Measurements from ENCODE around the gene KDM6A. TPM values are rescaled to one million over a fixed set of nuclear protein-coding genes. Genes with fewer than 3 reads are reported as not detected.

Gene KDM6A
- total RNA-seq, 6 donors from 2014 or later = 19.9 to 62.0 (median 26.6) TPM

DNA sequence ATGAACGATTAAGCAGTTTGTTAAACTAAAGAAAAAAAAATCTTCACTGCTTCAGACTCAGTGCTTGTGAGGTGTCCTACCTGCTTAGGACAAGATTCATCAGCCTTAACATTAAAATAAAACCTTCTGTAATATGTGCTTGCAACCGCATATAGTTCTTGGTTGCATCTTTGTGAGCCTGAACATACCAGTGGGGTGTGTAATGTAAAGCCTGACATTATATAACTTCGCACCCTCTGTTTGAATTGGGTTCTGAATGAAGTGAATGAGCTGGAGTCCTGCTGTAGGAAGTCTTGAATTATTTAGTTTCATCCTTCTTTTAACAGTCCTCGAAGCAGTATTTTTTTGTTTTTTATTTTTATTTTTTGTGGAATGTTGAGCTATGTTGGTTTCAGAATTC, 3.1 kb downstream of the KDM6A start:
- no peaks in the 10 kb centered on the region for H3K27me3 ChIP-seq
- TF ChIP-seq POLR2A (IDR thresholded peaks at IDR 0.05) = no peak
- no peak for TF ChIP-seq EP300 (IDR thresholded peaks at IDR 0.05)
- TF ChIP-seq CTCF (IDR thresholded peaks at IDR 0.05) = no peak
- H3K36me3 ChIP-seq = no peaks in the 10 kb centered on the region
- H3K4me3 ChIP-seq = peak overlapping the region in 2 of 4 donors; percentile 75 to 79
- ATAC-seq (ENCODE audit: low FRiP score in 2 of 2) (no peak), DNase-seq (no peak)
- no peaks in the 10 kb centered on the region for H3K9me3 ChIP-seq
- 14 to 32% methylated on average over 4 of the region's 4 CpGs for WGBS, 2 donors
- H3K4me1 ChIP-seq = peaks cover 2 to 44% (median 23%) of the 10 kb centered on the region in 4 donors
- H3K27ac ChIP-seq = peak overlapping the region in 1 of 4 donors; percentile 99

- Histone ChIP-seq H3K27ac (no peak overlapping the region), H3K9me3 (no peaks in the 10 kb centered on the region), H3K4me3 (no peak overlapping the region), H3K27me3 (no peaks in the 10 kb centered on the region), H3K4me1 (peaks cover 2 to 45% (median 22%) of the 10 kb centered on the region in 4 donors), H3K36me3 (no peaks in the 10 kb centered on the region)
- ATAC-seq (ENCODE audit: low FRiP score in 2 of 2) (no peak), DNase-seq (no peak)
- TF ChIP-seq EP300 (IDR thresholded peaks at IDR 0.05) (no peak), POLR2A (IDR thresholded peaks at IDR 0.05) (no peak), CTCF (IDR thresholded peaks at IDR 0.05) (no peak), POLR2AphosphoS5 (IDR thresholded peaks at IDR 0.05) (no peak)
- WGBS, 2 donors = 83 to 90% methylated on average over 19 of the region's 19 CpGs
These were observed 3.8 kb downstream of the KDM6A start for GRCh38 chrX:44876767-44877166.

DNA sequence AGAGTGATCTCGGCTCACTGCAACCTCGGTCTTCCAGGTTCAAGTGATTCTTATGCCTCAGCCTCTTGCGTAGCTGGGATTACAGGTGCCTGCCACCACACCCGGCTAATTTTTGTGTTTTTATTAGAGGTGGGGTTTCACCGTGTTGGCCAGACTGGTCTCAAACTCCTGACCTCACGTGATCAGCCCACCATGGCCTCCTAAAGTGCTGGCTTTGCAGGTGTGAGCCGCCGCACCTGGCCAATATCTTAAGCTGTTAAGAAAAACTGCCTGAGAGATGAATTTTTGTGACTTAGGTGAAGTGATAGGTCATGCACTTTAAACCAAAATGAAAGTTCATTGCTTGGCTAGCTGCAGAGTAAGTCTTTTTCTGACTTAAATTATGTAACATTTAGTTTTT, 5.8 kb downstream of the KDM6A start:
- no peak overlapping the region for H3K27ac ChIP-seq
- H3K4me3 ChIP-seq = no peak overlapping the region
- TF ChIP-seq POLR2A (IDR thresholded peaks at IDR 0.05) (no peak), EP300 (IDR thresholded peaks at IDR 0.05) (no peak), CTCF (IDR thresholded peaks at IDR 0.05) (no peak), POLR2AphosphoS5 (IDR thresholded peaks at IDR 0.05) (no peak)
- no peaks in the 10 kb centered on the region for H3K36me3 ChIP-seq
- ATAC-seq (ENCODE audit: low FRiP score in 2 of 2) (no peak), DNase-seq (no peak)
- H3K9me3 ChIP-seq = no peaks in the 10 kb centered on the region
- H3K27me3 ChIP-seq = no peaks in the 10 kb centered on the region
- peaks cover 2 to 62% (median 21%) of the 10 kb centered on the region in 4 donors for H3K4me1 ChIP-seq
- 65 to 81% methylated on average over 6 to 8 of the region's 8 CpGs for WGBS, 2 donors

DNA sequence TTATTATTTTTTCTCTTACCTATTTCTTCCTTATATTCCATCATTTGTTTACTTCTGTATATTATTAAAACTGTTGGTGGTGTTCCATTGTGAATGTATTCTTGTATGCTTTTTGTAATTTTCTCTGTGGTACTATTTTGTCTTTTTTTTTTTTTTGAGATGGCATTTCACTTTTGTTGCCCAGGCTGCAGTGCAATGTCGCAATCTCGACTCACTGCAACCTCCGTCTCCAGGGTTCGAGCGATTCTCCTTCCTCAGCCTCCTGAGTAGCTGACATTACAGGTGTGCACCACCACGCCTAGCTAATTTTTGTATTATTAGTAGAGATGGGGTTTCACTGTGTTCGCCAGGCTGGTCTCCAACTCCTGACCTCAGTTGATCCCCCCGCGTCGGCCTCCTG, 8.6 kb downstream of the KDM6A start:
- TF ChIP-seq POLR2A (IDR thresholded peaks at IDR 0.05) = no peak
- no peak for TF ChIP-seq EP300 (IDR thresholded peaks at IDR 0.05)
- no peak for TF ChIP-seq CTCF (IDR thresholded peaks at IDR 0.05)
- no peak for TF ChIP-seq POLR2AphosphoS5 (IDR thresholded peaks at IDR 0.05)
- no peak for DNase-seq
- H3K36me3 ChIP-seq = no peaks in the 10 kb centered on the region
- 86 to 91% methylated on average over 10 of the region's 10 CpGs for WGBS, 2 donors
- H3K9me3 ChIP-seq = no peaks in the 10 kb centered on the region
- no peak overlapping the region for H3K4me3 ChIP-seq
- H3K27me3 ChIP-seq = no peaks in the 10 kb centered on the region
- no peak for ATAC-seq (ENCODE audit: low FRiP score in 2 of 2)
- H3K4me1 ChIP-seq = peaks cover 2 to 52% (median 16%) of the 10 kb centered on the region in 4 donors
- H3K27ac ChIP-seq = no peak overlapping the region

GRCh38 chrX:44882635-44883034, 9.6 kb downstream of the KDM6A start:
- ATAC-seq (ENCODE audit: low FRiP score in 2 of 2) (no peak), DNase-seq (no peak)
- H3K9me3 ChIP-seq = no peaks in the 10 kb centered on the region
- no peak for TF ChIP-seq POLR2A (IDR thresholded peaks at IDR 0.05)
- TF ChIP-seq CTCF (IDR thresholded peaks at IDR 0.05) = no peak
- TF ChIP-seq EP300 (IDR thresholded peaks at IDR 0.05) = no peak
- TF ChIP-seq POLR2AphosphoS5 (IDR thresholded peaks at IDR 0.05) = no peak
- H3K4me3 ChIP-seq = no peak overlapping the region
- H3K36me3 ChIP-seq = no peaks in the 10 kb centered on the region
- H3K27me3 ChIP-seq = no peaks in the 10 kb centered on the region
- H3K4me1 ChIP-seq = peaks cover 0 to 46% (median 11%) of the 10 kb centered on the region in 4 donors
- no peak overlapping the region for H3K27ac ChIP-seq

Measured in upper lobe of left lung (tissue), 6 donors.